NCI-H2107 (cell line): Measurements from ENCODE around the gene MAML1.
A peak's percentile ranks its signal among the peaks of the same experiment; 100 is the strongest.
"Not testable (repeated sequence)": the region's sequence is repeated elsewhere in the genome, so short reads cannot be mapped to it uniquely, and the experiment has no call there.

Experiments
- DNase-seq: peaks from one replicate; lab custom pipeline; 2025; lab: John Stamatoyannopoulos, UW

Gene MAML1

GRCh38 chr5:179732412-179732917 lies at the start of gene MAML1:
Gene MAML1, plus strand, starts transcription at chr5:179732822. Its CDS starts 291 bp downstream, at chr5:179733113.
- DNase-seq = peak; percentile 97

- DNase-seq = not testable (repeated sequence)
Measured at GRCh38 chr5:179689212-179689611, 43.4 kb upstream of the MAML1 start.

- no peak for DNase-seq
Measured at GRCh38 chr5:179694561-179694960, 38.1 kb upstream of the MAML1 start.

GRCh38 chr5:179696603-179697002 lies 36.0 kb upstream of the MAML1 start:
- DNase-seq = no peak

- DNase-seq = no peak
Measured at GRCh38 chr5:179697108-179697507, 35.5 kb upstream of the MAML1 start.

GRCh38 chr5:179697543-179697942 lies 35.1 kb upstream of the MAML1 start:
- not testable (repeated sequence) for DNase-seq

GRCh38 chr5:179697993-179698934 lies 34.4 kb upstream of the MAML1 start:
- peak; percentile 91 for DNase-seq

- no peak for DNase-seq
Measured at GRCh38 chr5:179698935-179699615, 33.5 kb upstream of the MAML1 start, which contains the start of gene CANX. Gene CANX, plus strand, starts transcription at chr5:179698967. Its CDS starts 6,715 bp downstream, at chr5:179705682.

- no peak for DNase-seq
Measured at GRCh38 chr5:179699616-179700237, 32.9 kb upstream of the MAML1 start.

GRCh38 chr5:179700401-179700918 lies 32.2 kb upstream of the MAML1 start:
- no peak for DNase-seq

- DNase-seq = no peak
Measured at GRCh38 chr5:179716286-179716685, 16.3 kb upstream of the MAML1 start.

GRCh38 chr5:179720222-179720621 lies 12.4 kb upstream of the MAML1 start:
- DNase-seq = no peak

GRCh38 chr5:179724163-179724562 lies 8.5 kb upstream of the MAML1 start:
- DNase-seq = no peak

- no peak for DNase-seq
Measured at GRCh38 chr5:179727106-179727505, 5.5 kb upstream of the MAML1 start.

- DNase-seq = no peak
Measured at GRCh38 chr5:179729303-179729702, 3.3 kb upstream of the MAML1 start.

GRCh38 chr5:179729727-179730126 lies 2.9 kb upstream of the MAML1 start:
- no peak for DNase-seq

GRCh38 chr5:179730356-179730755 lies 2.3 kb upstream of the MAML1 start:
- DNase-seq = no peak

- DNase-seq = no peak
Measured at GRCh38 chr5:179730852-179731251, 1.8 kb upstream of the MAML1 start.

- DNase-seq = no peak
Measured at GRCh38 chr5:179731791-179732411, 721 bp upstream of the MAML1 start.

GRCh38 chr5:179732918-179733771 lies 523 bp downstream of the MAML1 start:
- no peak for DNase-seq

- no peak for DNase-seq
Measured at GRCh38 chr5:179733772-179734126, 1.1 kb downstream of the MAML1 start.
